ENCODE data around the gene TAF11L5. TPM values are rescaled to one million over a fixed set of nuclear protein-coding genes. Genes with fewer than 3 reads are reported as not detected.
"Not testable (repeated sequence)": the region's sequence is repeated elsewhere in the genome, so short reads cannot be mapped to it uniquely, and the experiment has no call there.

TAF11L5 gene
- total RNA-seq, 1 experiment from 2014 or later = not detected

GRCh38 chr5:17497446-17497845 lies 27.6 kb upstream of the TAF11L5 start:
- no CpG with 5 or more reads among the region's 4 CpGs for WGBS (ENCODE audit: extremely low coverage, insufficient read length, low lambda C conversion rate)
- H3K9me3 ChIP-seq (ENCODE audit: control insufficient read depth, low read depth, low read length) = no peaks in the 10 kb centered on the region
- H3K14ac ChIP-seq (ENCODE audit: insufficient read depth, low read length) = no peak overlapping the region
- no peaks in the 10 kb centered on the region for H3K79me2 ChIP-seq (ENCODE audit: insufficient read depth, low read length)
- H3K18ac ChIP-seq (ENCODE audit: insufficient read length, low read depth, low read length) = no peak overlapping the region
- no peaks in the 10 kb centered on the region for H4K20me1 ChIP-seq (ENCODE audit: control insufficient read depth, insufficient read depth, insufficient read length)
- H3K23me2 ChIP-seq (ENCODE audit: insufficient read length, low read depth, low read length, poor library complexity, severe bottlenecking) = no peaks in the 10 kb centered on the region
- H2BK120ac ChIP-seq (ENCODE audit: low read depth, low read length, poor library complexity, severe bottlenecking) = no peak overlapping the region
- no peak overlapping the region for H3K23ac ChIP-seq (ENCODE audit: insufficient read length, low read depth, low read length)
- TF ChIP-seq, protein P1, sequence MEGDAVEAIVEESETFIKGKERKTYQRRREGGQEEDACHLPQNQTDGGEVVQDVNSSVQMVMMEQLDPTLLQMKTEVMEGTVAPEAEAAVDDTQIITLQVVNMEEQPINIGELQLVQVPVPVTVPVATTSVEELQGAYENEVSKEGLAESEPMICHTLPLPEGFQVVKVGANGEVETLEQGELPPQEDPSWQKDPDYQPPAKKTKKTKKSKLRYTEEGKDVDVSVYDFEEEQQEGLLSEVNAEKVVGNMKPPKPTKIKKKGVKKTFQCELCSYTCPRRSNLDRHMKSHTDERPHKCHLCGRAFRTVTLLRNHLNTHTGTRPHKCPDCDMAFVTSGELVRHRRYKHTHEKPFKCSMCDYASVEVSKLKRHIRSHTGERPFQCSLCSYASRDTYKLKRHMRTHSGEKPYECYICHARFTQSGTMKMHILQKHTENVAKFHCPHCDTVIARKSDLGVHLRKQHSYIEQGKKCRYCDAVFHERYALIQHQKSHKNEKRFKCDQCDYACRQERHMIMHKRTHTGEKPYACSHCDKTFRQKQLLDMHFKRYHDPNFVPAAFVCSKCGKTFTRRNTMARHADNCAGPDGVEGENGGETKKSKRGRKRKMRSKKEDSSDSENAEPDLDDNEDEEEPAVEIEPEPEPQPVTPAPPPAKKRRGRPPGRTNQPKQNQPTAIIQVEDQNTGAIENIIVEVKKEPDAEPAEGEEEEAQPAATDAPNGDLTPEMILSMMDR (conservative IDR thresholded peaks at IDR 0.05) = no peak
- H2BK15ac ChIP-seq (ENCODE audit: low read depth, low read length) = no peak overlapping the region
- Mint-ChIP-seq H3K27me3 (ENCODE audit: low read depth) (no peaks in the 10 kb centered on the region; the same call in none of the 2 replicates), H3K27ac (no peak overlapping the region), H3K4me1 (peaks cover 3 to 4% of the 10 kb centered on the region in 2 experiments), H3K9me3 (peaks cover 0 to 3% of the 10 kb centered on the region in 2 experiments; a peak in 2 of 5 replicates), H3K4me3 (no peak overlapping the region), H3K36me3 (ENCODE audit: insufficient read depth in 1 of 3, low read depth in 3 of 3) (peaks cover 0 to 4% (median 0%) of the 10 kb centered on the region in 3 experiments; a peak in 1 of 7 replicates)
- H3T11ph ChIP-seq (ENCODE audit: low read length) = no peak overlapping the region
- no peak overlapping the region for H2AK5ac ChIP-seq (ENCODE audit: insufficient read length, low read length)
- no peak overlapping the region for H3K4ac ChIP-seq (ENCODE audit: low read depth, low read length)
- H2AFZ ChIP-seq (ENCODE audit: low read length) = no peak overlapping the region
- no peak overlapping the region for H3K27ac ChIP-seq (ENCODE audit: insufficient read length, low read depth, low read length)
- no peak for DNase-seq
- no peak overlapping the region for H3K56ac ChIP-seq (ENCODE audit: insufficient read length, low read depth, low read length)
- H2BK12ac ChIP-seq (ENCODE audit: insufficient read length, low read depth, low read length) = no peak overlapping the region
- H4K8ac ChIP-seq (replicated peaks; ENCODE audit: insufficient read length, low read depth, low read length) = no peak overlapping the region
- no peak overlapping the region for H3K9ac ChIP-seq (ENCODE audit: extremely low read depth, insufficient read length, low read length)
- H3K79me1 ChIP-seq (ENCODE audit: insufficient read depth, low read depth, low read length, poor library complexity, severe bottlenecking) = no peaks in the 10 kb centered on the region
- H2BK5ac ChIP-seq (ENCODE audit: insufficient read length, low read length) = no peak overlapping the region
- H3K4me1 ChIP-seq (ENCODE audit: insufficient read depth, low read length) = no peaks in the 10 kb centered on the region
- no peaks in the 10 kb centered on the region for H3K27me3 ChIP-seq (ENCODE audit: insufficient read depth, low read length)
- no peak overlapping the region for H4K91ac ChIP-seq (ENCODE audit: insufficient read length, low read depth, low read length)
- no peak overlapping the region for H3K4me2 ChIP-seq (ENCODE audit: insufficient read depth, insufficient read length, low read length)
- no peak overlapping the region for H2BK20ac ChIP-seq (ENCODE audit: low read depth, low read length, poor library complexity, severe bottlenecking)
- H4K5ac ChIP-seq (ENCODE audit: insufficient read length, low read depth, low read length) = no peak overlapping the region

- not testable (repeated sequence) for H4K8ac ChIP-seq (replicated peaks; ENCODE audit: insufficient read length, low read depth, low read length); H3K14ac ChIP-seq (ENCODE audit: insufficient read depth, low read length); H3K9me3 ChIP-seq (ENCODE audit: control insufficient read depth, low read depth, low read length); H3K9ac ChIP-seq (ENCODE audit: extremely low read depth, insufficient read length, low read length); H2BK15ac ChIP-seq (ENCODE audit: low read depth, low read length); H3K79me1 ChIP-seq (ENCODE audit: insufficient read depth, low read depth, low read length, poor library complexity, severe bottlenecking); H2BK5ac ChIP-seq (ENCODE audit: insufficient read length, low read length); H3K27me3 Mint-ChIP-seq (ENCODE audit: low read depth); H3K27me3 ChIP-seq (ENCODE audit: insufficient read depth, low read length); H2BK20ac ChIP-seq (ENCODE audit: low read depth, low read length, poor library complexity, severe bottlenecking); H3K56ac ChIP-seq (ENCODE audit: insufficient read length, low read depth, low read length); H2AK5ac ChIP-seq (ENCODE audit: insufficient read length, low read length); H3K23ac ChIP-seq (ENCODE audit: insufficient read length, low read depth, low read length); H3K36me3 Mint-ChIP-seq (ENCODE audit: insufficient read depth in 1 of 3, low read depth in 3 of 3); H3T11ph ChIP-seq (ENCODE audit: low read length); H2AFZ ChIP-seq (ENCODE audit: low read length); H3K4me2 ChIP-seq (ENCODE audit: insufficient read depth, insufficient read length, low read length); H2BK12ac ChIP-seq (ENCODE audit: insufficient read length, low read depth, low read length); H4K91ac ChIP-seq (ENCODE audit: insufficient read length, low read depth, low read length); H3K18ac ChIP-seq (ENCODE audit: insufficient read length, low read depth, low read length); H4K5ac ChIP-seq (ENCODE audit: insufficient read length, low read depth, low read length); H3K4me1 ChIP-seq (ENCODE audit: insufficient read depth, low read length); H3K4me1 Mint-ChIP-seq; H3K27ac ChIP-seq (ENCODE audit: insufficient read length, low read depth, low read length); H3K4me3 Mint-ChIP-seq; DNase-seq; H4K20me1 ChIP-seq (ENCODE audit: control insufficient read depth, insufficient read depth, insufficient read length); H3K79me2 ChIP-seq (ENCODE audit: insufficient read depth, low read length); H2BK120ac ChIP-seq (ENCODE audit: low read depth, low read length, poor library complexity, severe bottlenecking); H3K4ac ChIP-seq (ENCODE audit: low read depth, low read length); H3K23me2 ChIP-seq (ENCODE audit: insufficient read length, low read depth, low read length, poor library complexity, severe bottlenecking); H3K9me3 Mint-ChIP-seq
- no CpG with 5 or more reads among the region's 8 CpGs for WGBS (ENCODE audit: extremely low coverage, insufficient read length, low lambda C conversion rate)
- H3K27ac Mint-ChIP-seq = peak within 1 kb of the TSS in 1 of 3 experiments; percentile 66; a peak in 3 of 7 replicates
These were observed 27.1 kb upstream of the TAF11L5 start, which contains the start of gene TAF11L2 for GRCh38 chr5:17497931-17498330. Gene TAF11L2 (plus strand): TSS chr5:17498231.
